GM12892 (cell line): ENCODE measurements around the gene TSPAN9.

Experiments
- POLR2A ChIP-seq: IDR thresholded peaks from 2 replicates; pipeline ENCODE4 v1.6.1; 2011; ENCODE audit warnings: low read depth, low read length, control low read depth
- POLR2AphosphoS5 ChIP-seq: IDR thresholded peaks from 2 replicates; pipeline ENCODE4 v1.6.1; 2011; ENCODE audit warnings: low read depth, low read length, control low read depth

DNA sequence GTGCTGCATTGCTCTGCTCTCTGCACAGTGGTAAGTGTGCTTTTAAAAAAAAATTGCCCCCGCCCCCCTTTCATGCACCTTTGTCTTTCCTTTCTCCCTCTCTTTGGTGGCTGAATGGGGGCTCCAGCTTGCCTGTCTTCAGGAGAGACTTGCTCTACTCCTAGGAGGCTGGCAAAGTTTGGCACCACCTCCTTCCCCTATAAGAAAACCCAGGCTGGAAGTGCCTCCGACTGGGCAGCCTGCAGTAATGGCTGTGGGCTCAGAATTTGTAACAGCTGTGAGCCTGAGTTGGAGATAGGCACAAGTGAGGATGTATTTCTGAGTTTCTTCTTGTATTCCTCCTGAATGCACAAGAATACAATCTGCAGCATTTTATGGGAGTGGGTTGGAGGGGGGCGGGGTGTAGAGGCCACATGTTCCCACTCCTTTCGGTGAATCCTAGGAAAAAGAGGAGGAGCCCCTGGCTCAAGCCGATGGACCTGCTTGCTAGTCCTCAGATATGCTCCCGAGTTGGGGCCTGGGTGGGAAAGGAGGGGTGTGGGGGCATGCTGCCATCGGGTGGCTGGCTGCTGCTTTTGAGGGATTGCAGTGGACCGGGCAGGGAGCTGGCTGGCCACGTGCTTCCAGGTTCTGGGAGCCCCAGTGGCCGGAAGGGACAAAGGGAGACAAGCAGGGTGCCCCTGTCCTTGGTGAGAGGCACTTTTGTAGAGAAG is 124.3 kb downstream of the TSPAN9 start:
- TF ChIP-seq POLR2AphosphoS5 (no peak), POLR2A (no peak)
